OCI-LY7 (cell line): ENCODE measurements around the gene FLNC. TPM values are rescaled to one million over a fixed set of nuclear protein-coding genes. Genes with fewer than 3 reads are reported as not detected.

Experiments
- BruUV-seq: library from RNA; stranded (reverse); fragments of 400-500 nt; replicated peaks from 2 replicates; lab custom pipeline; 2021; lab: Mats Ljungman, UMichigan
- CTCF ChIA-PET: fragments of 300-600 bp; sonication (Branson Sonifier 250); formaldehyde crosslinking; loops from one replicate; lab custom pipeline; 2022; ENCODE audit warnings: antibody characterized with exemption; ENCODE audit not compliant: unreplicated experiment; lab: Charles Lee
- POLR2A ChIA-PET: fragments of 300-600 bp; sonication (Branson Sonifier 250); formaldehyde crosslinking; loops from one replicate; lab custom pipeline; 2022; ENCODE audit warnings: antibody characterized with exemption; lab: Charles Lee
- DNase-seq: peaks from one replicate; pipeline ENCODE4 v3.0.0-alpha.2; 2015; ENCODE audit warnings: low spot score
- H2AFZ ChIP-seq: fragments of 200-600 bp; sonication (generic), shearing (Covaris generic); 2 replicates; pipeline ENCODE4 v1.6.1; 2014; ENCODE audit warnings: mild to moderate bottlenecking, antibody characterized with exemption, low read length, moderate library complexity
- H3K27ac ChIP-seq: fragments of 200-600 bp; sonication (generic); 2 replicates; pipeline ENCODE4 v1.5.1; 2014; ENCODE audit warnings: mixed run types, low read depth, mild to moderate bottlenecking, moderate library complexity, low read length, inconsistent platforms; ENCODE audit not compliant: poor library complexity, severe bottlenecking
- H3K36me3 ChIP-seq: fragments of 200-600 bp; sonication (generic); 2 replicates; pipeline ENCODE4 v1.6.1; 2014; ENCODE audit warnings: mild to moderate bottlenecking, antibody characterized with exemption, low read length, moderate library complexity, mixed read lengths; ENCODE audit not compliant: insufficient read depth
- H3K4me1 ChIP-seq: fragments of 200-600 bp; sonication (generic); 2 replicates; pipeline ENCODE4 v1.5.1; 2014; ENCODE audit warnings: mild to moderate bottlenecking, low read length; ENCODE audit not compliant: insufficient read depth, poor library complexity, severe bottlenecking
- H3K4me2 ChIP-seq: fragments of 200-600 bp; sonication (generic); 2 replicates; pipeline ENCODE4 v1.6.1; 2014; ENCODE audit warnings: mild to moderate bottlenecking, low read length
- H3K4me3 ChIP-seq: fragments of 200-600 bp; sonication (generic); 2 replicates; pipeline ENCODE4 v1.5.1; 2014; ENCODE audit warnings: mild to moderate bottlenecking, low read depth, low read length; ENCODE audit not compliant: poor library complexity, severe bottlenecking
- H3K79me2 ChIP-seq: fragments of 200-600 bp; sonication (generic); 2 replicates; pipeline ENCODE4 v1.6.1; 2016; ENCODE audit warnings: low read depth, mild to moderate bottlenecking, low read length, moderate library complexity, mixed read lengths; ENCODE audit not compliant: insufficient read depth
- H3K9me2 ChIP-seq: fragments of 200-600 bp; sonication (generic); 2 replicates; pipeline ENCODE4 v1.6.1; 2016; ENCODE audit warnings: mild to moderate bottlenecking, low read length, mixed read lengths; ENCODE audit not compliant: insufficient read depth
- H3K9me3 ChIP-seq: fragments of 200-600 bp; sonication (generic); 2 replicates; pipeline ENCODE4 v1.6.1; 2014; ENCODE audit warnings: mild to moderate bottlenecking, mixed run types, low read length, mixed read lengths
- H4K20me1 ChIP-seq: fragments of 200-600 bp; sonication (generic); 2 replicates; pipeline ENCODE4 v1.6.1; 2014; ENCODE audit warnings: mild to moderate bottlenecking, antibody characterized with exemption, low read length, moderate library complexity, mixed read lengths; ENCODE audit not compliant: insufficient read depth
- CTCF ChIP-seq: fragments of 200-600 bp; sonication (generic); conservative IDR thresholded peaks from 2 replicates; pipeline ENCODE4 v1.5.1; 2014; ENCODE audit warnings: mild to moderate bottlenecking, antibody characterized with exemption, low read length, moderate library complexity, mixed read lengths
- EZH2phosphoT487 ChIP-seq: fragments of 200-600 bp; sonication (generic); IDR thresholded peaks from 2 replicates; pipeline ENCODE4 v1.6.1; 2018; ENCODE audit warnings: low read depth, borderline replicate concordance, mild to moderate bottlenecking, mixed run types, antibody characterized with exemption, low read length, moderate library complexity, mixed read lengths
- intact Hi-C: fragments of 100-400 bp; cut with micrococcal nuclease; formaldehyde crosslinking; loops from one replicate; pipeline ENCODE4 v1.10.0; 2022; ENCODE audit not compliant: unreplicated experiment
- total RNA-seq, 2 experiments: library from RNA; depleted of rRNA in 1 of 2; stranded (reverse); fragments of >200 nt in 1 of 2; shearing (Covaris generic) in 1 of 2; gene quantifications; 2 replicates each; pipeline ENCODE4 v1.2.3, GENCODE V29; 2014 to 2022

FLNC gene
- total RNA-seq, 2 experiments from 2014 or later, result 0.03 to 0.06 TPM

- Histone ChIP-seq H4K20me1 (no peaks in the 10 kb centered on the region), H2AFZ (no peak overlapping the region), H3K4me1 (peaks cover 5% of the 10 kb centered on the region), H3K9me2 (no peaks in the 10 kb centered on the region), H3K9me3 (peaks cover 22% of the 10 kb centered on the region), H3K4me2 (no peak overlapping the region), H3K79me2 (no peaks in the 10 kb centered on the region), H3K27ac (no peak overlapping the region), H3K36me3 (no peaks in the 10 kb centered on the region), H3K4me3 (no peak overlapping the region)
- intact Hi-C loops, result loop anchor here (5.0 kb wide), 1 partner anchor 312 kb away; no protein-coding TSS in a partner anchor
- ChIA-PET POLR2A (interaction anchor here (0.7 kb wide), 1 partner anchor 1314 kb away, joined by 3 read pairs; no protein-coding TSS in a partner anchor), CTCF (no interaction called here)
- no peak for DNase-seq
- no peak for TF ChIP-seq EZH2phosphoT487
- no peak for TF ChIP-seq CTCF
- BruUV-seq, result no TSS peak
Measured at GRCh38 chr7:128900237-128900636, 70.0 kb downstream of the FLNC start.

GRCh38 chr7:128902761-128903585 lies 72.8 kb downstream of the FLNC start:
- DNase-seq, result no peak
- Histone ChIP-seq H3K36me3 (no peaks in the 10 kb centered on the region), H3K4me3 (no peak overlapping the region), H2AFZ (no peak overlapping the region), H4K20me1 (no peaks in the 10 kb centered on the region), H3K9me3 (peaks cover 22% of the 10 kb centered on the region), H3K4me1 (peaks cover 5% of the 10 kb centered on the region), H3K27ac (no peak overlapping the region), H3K9me2 (no peaks in the 10 kb centered on the region), H3K79me2 (no peaks in the 10 kb centered on the region), H3K4me2 (no peak overlapping the region)
- ChIA-PET POLR2A (no interaction called here), CTCF (no interaction called here)
- BruUV-seq, result no TSS peak
- no peak for TF ChIP-seq EZH2phosphoT487
- TF ChIP-seq CTCF, result no peak
- intact Hi-C loops, result loop anchor here (5.0 kb wide), 1 partner anchor 309 kb away; no protein-coding TSS in a partner anchor
